ENCODE data around the gene DNAJC5.

The DNAJC5 gene

DNA sequence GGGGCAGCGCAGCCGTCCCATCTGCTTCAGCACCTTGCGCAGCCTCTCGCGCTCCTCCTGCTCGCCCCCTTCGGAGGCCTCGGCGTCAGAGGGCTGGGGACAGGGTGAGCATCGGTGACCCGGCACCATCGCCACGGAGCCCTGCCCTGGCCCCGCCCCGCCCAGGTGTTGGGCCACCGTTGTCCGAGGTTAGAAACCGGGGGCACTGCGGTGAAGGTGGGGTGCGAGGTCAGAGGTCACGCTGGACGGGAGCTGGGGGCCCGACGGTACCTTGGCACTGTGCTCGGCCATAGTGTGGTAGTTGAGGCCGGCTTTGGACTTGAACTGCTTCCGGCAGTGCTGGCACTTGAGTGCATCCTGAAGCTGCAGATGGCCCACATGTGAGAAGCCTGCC, 68.4 kb downstream of the DNAJC5 start:
- ATAC-seq = no peak

DNA sequence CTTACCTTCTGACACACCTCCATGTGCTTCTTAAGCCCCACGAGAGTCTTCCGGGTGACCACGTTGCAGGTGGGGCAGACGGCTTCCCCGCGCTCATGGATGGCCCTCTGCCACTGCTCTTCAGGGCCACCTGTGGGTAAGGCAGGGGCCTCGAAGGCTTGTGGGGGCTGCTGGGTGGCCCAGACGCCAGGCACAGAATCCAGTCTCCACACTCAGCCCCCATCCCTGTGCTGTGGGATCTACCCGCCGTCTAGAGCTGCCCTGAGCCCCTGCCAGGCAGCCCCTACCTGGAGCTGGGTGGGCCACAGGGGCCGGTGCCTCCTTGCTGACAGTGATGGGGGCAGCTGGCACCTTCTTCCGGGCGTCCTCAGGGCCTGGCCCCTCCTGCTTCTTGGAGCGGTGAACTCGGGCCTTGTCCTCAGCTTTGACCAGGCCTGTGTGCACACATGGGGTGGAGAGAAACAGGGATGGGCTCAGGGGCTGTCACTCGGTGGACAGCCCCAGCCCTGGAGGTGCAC, 68.9 kb downstream of the DNAJC5 start:
- no peak for ATAC-seq
- no peak for TF ChIP-seq ZFP3 (CRISPR knock-in tag; IDR thresholded peaks at IDR 0.05)
- TF ChIP-seq ISL1 (CRISPR knock-in tag; IDR thresholded peaks at IDR 0.05) = no peak
- TF ChIP-seq, protein P1, sequence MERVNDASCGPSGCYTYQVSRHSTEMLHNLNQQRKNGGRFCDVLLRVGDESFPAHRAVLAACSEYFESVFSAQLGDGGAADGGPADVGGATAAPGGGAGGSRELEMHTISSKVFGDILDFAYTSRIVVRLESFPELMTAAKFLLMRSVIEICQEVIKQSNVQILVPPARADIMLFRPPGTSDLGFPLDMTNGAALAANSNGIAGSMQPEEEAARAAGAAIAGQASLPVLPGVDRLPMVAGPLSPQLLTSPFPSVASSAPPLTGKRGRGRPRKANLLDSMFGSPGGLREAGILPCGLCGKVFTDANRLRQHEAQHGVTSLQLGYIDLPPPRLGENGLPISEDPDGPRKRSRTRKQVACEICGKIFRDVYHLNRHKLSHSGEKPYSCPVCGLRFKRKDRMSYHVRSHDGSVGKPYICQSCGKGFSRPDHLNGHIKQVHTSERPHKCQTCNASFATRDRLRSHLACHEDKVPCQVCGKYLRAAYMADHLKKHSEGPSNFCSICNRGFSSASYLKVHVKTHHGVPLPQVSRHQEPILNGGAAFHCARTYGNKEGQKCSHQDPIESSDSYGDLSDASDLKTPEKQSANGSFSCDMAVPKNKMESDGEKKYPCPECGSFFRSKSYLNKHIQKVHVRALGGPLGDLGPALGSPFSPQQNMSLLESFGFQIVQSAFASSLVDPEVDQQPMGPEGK (CRISPR knock-in tag; IDR thresholded peaks at IDR 0.05; ENCODE audit: borderline replicate concordance) = no peak
- TF ChIP-seq, protein P2, sequence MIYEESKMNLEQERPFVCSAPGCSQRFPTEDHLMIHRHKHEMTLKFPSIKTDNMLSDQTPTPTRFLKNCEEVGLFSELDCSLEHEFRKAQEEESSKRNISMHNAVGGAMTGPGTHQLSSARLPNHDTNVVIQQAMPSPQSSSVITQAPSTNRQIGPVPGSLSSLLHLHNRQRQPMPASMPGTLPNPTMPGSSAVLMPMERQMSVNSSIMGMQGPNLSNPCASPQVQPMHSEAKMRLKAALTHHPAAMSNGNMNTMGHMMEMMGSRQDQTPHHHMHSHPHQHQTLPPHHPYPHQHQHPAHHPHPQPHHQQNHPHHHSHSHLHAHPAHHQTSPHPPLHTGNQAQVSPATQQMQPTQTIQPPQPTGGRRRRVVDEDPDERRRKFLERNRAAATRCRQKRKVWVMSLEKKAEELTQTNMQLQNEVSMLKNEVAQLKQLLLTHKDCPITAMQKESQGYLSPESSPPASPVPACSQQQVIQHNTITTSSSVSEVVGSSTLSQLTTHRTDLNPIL (CRISPR knock-in tag; IDR thresholded peaks at IDR 0.05; ENCODE audit: low read depth) = no peak
- TF ChIP-seq TCF4 (CRISPR knock-in tag; IDR thresholded peaks at IDR 0.05; ENCODE audit: borderline replicate concordance) = no peak
- no peak for TF ChIP-seq CSDC2 (CRISPR knock-in tag; IDR thresholded peaks at IDR 0.05)
- no peak for TF ChIP-seq ZNF565 (CRISPR knock-in tag; conservative IDR thresholded peaks at IDR 0.05; ENCODE audit: low read depth)
- TF ChIP-seq ZFP30 (CRISPR knock-in tag; IDR thresholded peaks at IDR 0.05) = no peak
- TF ChIP-seq BACH2 (CRISPR knock-in tag; IDR thresholded peaks at IDR 0.05; ENCODE audit: borderline replicate concordance) = no peak
- TF ChIP-seq, protein P3, sequence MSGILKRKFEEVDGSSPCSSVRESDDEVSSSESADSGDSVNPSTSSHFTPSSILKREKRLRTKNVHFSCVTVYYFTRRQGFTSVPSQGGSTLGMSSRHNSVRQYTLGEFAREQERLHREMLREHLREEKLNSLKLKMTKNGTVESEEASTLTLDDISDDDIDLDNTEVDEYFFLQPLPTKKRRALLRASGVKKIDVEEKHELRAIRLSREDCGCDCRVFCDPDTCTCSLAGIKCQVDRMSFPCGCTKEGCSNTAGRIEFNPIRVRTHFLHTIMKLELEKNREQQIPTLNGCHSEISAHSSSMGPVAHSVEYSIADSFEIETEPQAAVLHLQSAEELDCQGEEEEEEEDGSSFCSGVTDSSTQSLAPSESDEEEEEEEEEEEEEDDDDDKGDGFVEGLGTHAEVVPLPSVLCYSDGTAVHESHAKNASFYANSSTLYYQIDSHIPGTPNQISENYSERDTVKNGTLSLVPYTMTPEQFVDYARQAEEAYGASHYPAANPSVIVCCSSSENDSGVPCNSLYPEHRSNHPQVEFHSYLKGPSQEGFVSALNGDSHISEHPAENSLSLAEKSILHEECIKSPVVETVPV (CRISPR knock-in tag; IDR thresholded peaks at IDR 0.05) = no peak

More for the DNA sequence above, 68.4 kb downstream of the DNAJC5 start:
- TF ChIP-seq TCF4 (CRISPR knock-in tag; IDR thresholded peaks at IDR 0.05; ENCODE audit: borderline replicate concordance) (no peak), GLIS3 (CRISPR knock-in tag; IDR thresholded peaks at IDR 0.05) (no peak), OSR1 (CRISPR knock-in tag; IDR thresholded peaks at IDR 0.05) (no peak), POU6F1 (CRISPR knock-in tag; IDR thresholded peaks at IDR 0.05; ENCODE audit: borderline replicate concordance, low read depth) (no peak), ESRRG (CRISPR knock-in tag; IDR thresholded peaks at IDR 0.05) (no peak), ZFP3 (CRISPR knock-in tag; IDR thresholded peaks at IDR 0.05) (no peak), TSHZ2 (CRISPR knock-in tag; IDR thresholded peaks at IDR 0.05) (no peak), ZC3H10 (CRISPR knock-in tag; IDR thresholded peaks at IDR 0.05) (no peak), TOX (CRISPR knock-in tag; IDR thresholded peaks at IDR 0.05; ENCODE audit: borderline replicate concordance) (no peak), SNAI2 (CRISPR knock-in tag; IDR thresholded peaks at IDR 0.05) (no peak), ZNF70 (CRISPR knock-in tag; IDR thresholded peaks at IDR 0.05) (no peak), ZNF8 (CRISPR knock-in tag; IDR thresholded peaks at IDR 0.05) (no peak), CSDC2 (CRISPR knock-in tag; IDR thresholded peaks at IDR 0.05) (no peak)
- TF ChIP-seq, protein P1 (CRISPR knock-in tag; IDR thresholded peaks at IDR 0.05; ENCODE audit: borderline replicate concordance) = no peak
- TF ChIP-seq, protein P2 (CRISPR knock-in tag; IDR thresholded peaks at IDR 0.05; ENCODE audit: low read depth) = no peak

All from SK-N-SH treated with all-trans-retinoic acid at 6 μM for 48 hours (cell line).